Femur (tissue), 1 donor: ENCODE results near the gene KLHL28.

ENCODE experiments used
- DNase-seq: peaks from one replicate; pipeline ENCODE4 v3.0.0-alpha.2; 2017

KLHL28 gene

GRCh38 chr14:44961554-44962333 is at the start of gene KLHL28, which contains the start of gene TOGARAM1:
KLHL28 (minus strand) TSS chr14:44961947; CDS start chr14:44945928, 16,019 bp downstream.
TOGARAM1 (plus strand) TSS chr14:44962190; CDS start chr14:44962422, 232 bp downstream.
- peak; percentile 100 for DNase-seq

GRCh38 chr14:45003924-45004323 is 42.2 kb upstream of the KLHL28 start:
- no peak for DNase-seq

GRCh38 chr14:44995770-44996294 is 34.1 kb upstream of the KLHL28 start:
- DNase-seq = no peak

- no peak for DNase-seq
Measured at GRCh38 chr14:44995196-44995595, 33.4 kb upstream of the KLHL28 start.

- DNase-seq = no peak
Measured at GRCh38 chr14:44990533-44990932, 28.8 kb upstream of the KLHL28 start.

GRCh38 chr14:44989497-44990440 is 28.0 kb upstream of the KLHL28 start:
- DNase-seq = no peak

- DNase-seq = no peak
Measured at GRCh38 chr14:44988694-44989093, 26.9 kb upstream of the KLHL28 start.

- no peak for DNase-seq
Measured at GRCh38 chr14:44982594-44982993, 20.8 kb upstream of the KLHL28 start.

- DNase-seq = no peak
Measured at GRCh38 chr14:44981198-44981597, 19.5 kb upstream of the KLHL28 start.

- DNase-seq = peak; percentile 59
Measured at GRCh38 chr14:44979740-44980356, 18.1 kb upstream of the KLHL28 start.

- DNase-seq = no peak
Measured at GRCh38 chr14:44979273-44979672, 17.5 kb upstream of the KLHL28 start.

GRCh38 chr14:44971459-44971858 is 9.7 kb upstream of the KLHL28 start:
- DNase-seq = no peak

GRCh38 chr14:44970907-44971306 is 9.2 kb upstream of the KLHL28 start:
- no peak for DNase-seq

- DNase-seq = no peak
Measured at GRCh38 chr14:44968714-44969113, 7.0 kb upstream of the KLHL28 start.

GRCh38 chr14:44966601-44967336 is 5.0 kb upstream of the KLHL28 start:
- DNase-seq = no peak

GRCh38 chr14:44963775-44964380 is 2.1 kb upstream of the KLHL28 start:
- DNase-seq = no peak

- no peak for DNase-seq
Measured at GRCh38 chr14:44963044-44963528, 1.3 kb upstream of the KLHL28 start.

GRCh38 chr14:44962334-44963043 is 742 bp upstream of the KLHL28 start:
- DNase-seq = peak; percentile 83

GRCh38 chr14:44961151-44961553 is 595 bp downstream of the KLHL28 start:
- peak; percentile 75 for DNase-seq

- DNase-seq = no peak
Measured at GRCh38 chr14:44960646-44961045, 1.1 kb downstream of the KLHL28 start.

GRCh38 chr14:44960146-44960545 is 1.6 kb downstream of the KLHL28 start:
- DNase-seq = no peak
